ENCODE results near the gene ZNF768.

Gene ZNF768

GRCh38 chr16:30526137-30526822, at the start of gene ZNF768:
ZNF768 (minus strand) TSS chr16:30526566; CDS start chr16:30526413, 153 bp downstream.
- DNase-seq (ENCODE audit: low read depth in 2 of 2), result no peak

GRCh38 chr16:30574678-30575077, 48.3 kb upstream of the ZNF768 start:
- no peak for DNase-seq (ENCODE audit: low read depth in 2 of 2)

GRCh38 chr16:30571445-30572322, 45.3 kb upstream of the ZNF768 start, which contains the start of gene ZNF688:
ZNF688 (minus strand) TSS chr16:30571714; CDS start chr16:30571629, 85 bp downstream.
- DNase-seq (ENCODE audit: low read depth in 2 of 2), result peak; percentile 82 to 89

GRCh38 chr16:30570636-30571444, 44.5 kb upstream of the ZNF768 start:
- DNase-seq (ENCODE audit: low read depth in 2 of 2), result no peak

- no peak for DNase-seq (ENCODE audit: low read depth in 2 of 2)
Measured at GRCh38 chr16:30569746-30570635, 43.6 kb upstream of the ZNF768 start.

GRCh38 chr16:30569281-30569680, 42.9 kb upstream of the ZNF768 start:
- DNase-seq (ENCODE audit: low read depth in 2 of 2), result no peak

- DNase-seq (ENCODE audit: low read depth in 2 of 2), result no peak
Measured at GRCh38 chr16:30567991-30568638, 41.7 kb upstream of the ZNF768 start.

- DNase-seq (ENCODE audit: low read depth in 2 of 2), result peak in 1 of 2 experiments; percentile 51
Measured at GRCh38 chr16:30567160-30567990, 41.0 kb upstream of the ZNF768 start.

- DNase-seq (ENCODE audit: low read depth in 2 of 2), result no peak
Measured at GRCh38 chr16:30566531-30566930, 40.2 kb upstream of the ZNF768 start.

GRCh38 chr16:30565984-30566383, 39.6 kb upstream of the ZNF768 start:
- DNase-seq (ENCODE audit: low read depth in 2 of 2), result no peak

GRCh38 chr16:30565526-30565925, 39.2 kb upstream of the ZNF768 start:
- no peak for DNase-seq (ENCODE audit: low read depth in 2 of 2)

- DNase-seq (ENCODE audit: low read depth in 2 of 2), result no peak
Measured at GRCh38 chr16:30562021-30562420, 35.7 kb upstream of the ZNF768 start.

- DNase-seq (ENCODE audit: low read depth in 2 of 2), result no peak
Measured at GRCh38 chr16:30561089-30561816, 34.9 kb upstream of the ZNF768 start.

- DNase-seq (ENCODE audit: low read depth in 2 of 2), result no peak
Measured at GRCh38 chr16:30559690-30560089, 33.3 kb upstream of the ZNF768 start.

GRCh38 chr16:30558789-30559377, 32.5 kb upstream of the ZNF768 start:
- DNase-seq (ENCODE audit: low read depth in 2 of 2), result no peak

GRCh38 chr16:30557957-30558788, 31.8 kb upstream of the ZNF768 start, which contains the start of gene ZNF764:
ZNF764 (minus strand) TSS chr16:30558374; CDS start chr16:30558182, 192 bp downstream.
- DNase-seq (ENCODE audit: low read depth in 2 of 2), result peak; percentile 94 to 95

- DNase-seq (ENCODE audit: low read depth in 2 of 2), result no peak
Measured at GRCh38 chr16:30557707-30557956, 31.3 kb upstream of the ZNF768 start.

GRCh38 chr16:30556125-30556473, 29.7 kb upstream of the ZNF768 start:
- no peak for DNase-seq (ENCODE audit: low read depth in 2 of 2)

Data from stimulated activated CD4-positive, alpha-beta T cell treated with anti-CD3 and anti-CD28 coated beads, Interleukin-12 subunit alpha, Interleukin-12 subunit beta, amount 100 ng/mL, for 24 hours (primary cell).